HG03045 (cell line): Measurements from ENCODE around the gene LINGO1.

Experiments
- ATAC-seq: cut with Tn5 transposase; IDR thresholded peaks from one replicate; pipeline ENCODE4 v1.9.1; 2021; ENCODE audit warnings: mild to moderate bottlenecking, moderate library complexity; ENCODE audit not compliant: unreplicated experiment

The LINGO1 gene

DNA sequence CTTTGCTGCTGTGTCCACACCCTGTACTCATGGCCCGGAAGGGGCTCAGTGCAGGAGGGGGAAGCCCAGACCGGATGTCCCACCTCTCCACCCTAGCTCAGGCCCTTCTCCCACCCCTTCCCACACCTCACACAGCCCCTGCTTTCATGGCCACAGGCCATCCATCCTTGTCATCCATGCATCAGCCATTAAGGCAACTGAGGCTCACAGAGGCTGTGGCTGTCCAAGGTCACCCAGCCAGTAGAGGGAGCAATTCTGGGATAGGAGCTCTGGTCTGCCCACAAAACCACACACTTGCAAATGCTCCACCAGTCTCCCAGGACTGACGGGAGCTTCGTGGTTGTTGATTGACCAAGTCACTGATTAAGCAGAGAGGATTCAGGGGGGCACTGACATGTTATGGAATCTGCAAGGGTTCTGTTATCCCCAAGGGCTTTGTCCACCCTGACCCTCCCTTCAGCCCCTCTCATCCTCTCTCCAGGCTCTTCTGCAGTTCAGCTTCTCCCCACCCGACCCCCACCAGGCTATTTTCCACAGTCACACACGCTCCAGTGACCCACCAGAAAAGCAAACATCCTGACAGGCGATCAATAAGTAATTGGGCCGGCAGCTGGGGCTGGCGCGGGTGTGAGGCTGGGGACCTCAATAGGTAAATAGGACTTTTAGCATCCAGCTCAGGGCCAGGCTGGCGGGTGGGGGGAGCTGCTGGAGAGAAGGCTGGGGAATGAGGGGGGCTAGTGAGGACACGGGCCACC lies 15.1 kb downstream of the LINGO1 start:
- ATAC-seq = no peak

- ATAC-seq = no peak
Measured at GRCh38 chr15:77616072-77616471, 16.6 kb downstream of the LINGO1 start.

- no peak for ATAC-seq
Measured at GRCh38 chr15:77615472-77615871, 17.2 kb downstream of the LINGO1 start.

GRCh38 chr15:77614251-77614806 lies 18.4 kb downstream of the LINGO1 start:
- no peak for ATAC-seq

DNA sequence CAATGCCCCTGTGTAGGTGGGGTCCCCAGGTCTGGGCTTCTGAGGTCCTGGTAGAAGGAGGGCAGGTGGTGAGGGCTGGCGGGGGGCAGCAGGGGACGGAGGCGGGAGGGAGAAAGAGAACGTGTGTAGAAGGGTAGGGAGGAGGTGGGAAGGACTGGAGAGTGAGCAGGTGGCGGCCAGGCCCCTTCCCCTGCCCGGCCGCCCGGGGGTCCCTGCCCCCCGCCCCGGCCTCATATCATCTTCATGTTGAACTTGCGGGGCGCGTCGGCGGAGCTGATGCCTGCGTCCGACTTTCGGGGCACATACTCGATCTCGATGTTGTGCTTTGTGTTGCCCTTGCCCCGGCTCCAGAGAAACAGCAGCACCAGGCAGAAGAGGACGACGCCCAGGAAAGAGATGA lies 18.9 kb downstream of the LINGO1 start:
- no peak for ATAC-seq

DNA sequence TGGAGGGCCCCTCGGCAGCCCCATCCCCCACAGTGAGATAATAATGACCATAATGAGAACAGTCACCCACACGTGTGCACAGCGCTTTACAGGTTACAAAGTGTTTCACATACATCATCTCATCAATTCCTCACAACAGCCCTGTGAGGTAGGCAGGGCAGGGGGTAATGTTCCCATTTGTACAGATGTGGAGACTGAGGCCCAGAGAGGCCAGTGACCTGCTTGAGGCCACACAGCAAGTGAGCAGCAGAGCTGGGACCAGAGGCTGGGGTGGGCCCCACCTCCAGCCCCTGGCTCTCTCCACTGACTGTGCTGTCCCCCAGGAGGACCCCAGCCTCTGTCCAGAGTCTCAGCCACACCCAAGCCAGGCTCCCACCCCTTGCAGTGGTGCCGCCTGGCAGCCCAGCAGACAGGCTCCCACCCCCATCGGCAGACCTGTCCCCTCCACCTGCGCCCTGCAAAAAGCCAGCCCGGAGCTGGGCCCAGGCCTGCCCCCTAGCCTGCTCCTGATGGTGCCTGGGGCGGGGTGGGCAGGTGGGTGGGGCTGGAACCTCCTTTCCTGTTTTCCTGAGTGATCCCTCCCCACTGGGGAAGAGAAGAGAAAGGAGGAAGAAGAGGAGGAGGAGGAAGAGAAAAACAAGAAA lies 19.6 kb downstream of the LINGO1 start:
- no peak for ATAC-seq

- no peak for ATAC-seq
Measured at GRCh38 chr15:77611767-77612166, 20.9 kb downstream of the LINGO1 start.

GRCh38 chr15:77610731-77611130 lies 22.0 kb downstream of the LINGO1 start:
- ATAC-seq = no peak

DNA sequence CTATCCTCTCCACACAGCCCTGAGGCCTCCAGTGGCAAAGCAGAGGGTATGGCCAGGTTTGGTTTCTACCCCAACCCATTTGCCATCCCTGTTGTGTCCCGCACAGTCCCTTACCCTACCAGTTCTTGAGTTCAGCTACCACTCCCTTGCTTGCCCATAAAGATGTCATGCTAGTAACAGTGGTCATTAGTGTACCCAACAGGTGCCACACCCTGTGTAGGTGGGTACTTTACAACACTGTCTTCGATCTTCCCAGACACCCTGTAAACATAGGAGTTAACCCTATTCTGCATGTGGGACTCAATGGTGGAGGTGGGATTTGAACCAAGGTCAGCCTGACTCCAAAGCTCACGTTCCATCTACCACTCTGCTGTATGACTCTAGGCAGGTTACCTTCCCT lies 23.2 kb downstream of the LINGO1 start:
- no peak for ATAC-seq

GRCh38 chr15:77608774-77609173 lies 23.9 kb downstream of the LINGO1 start:
- no peak for ATAC-seq

DNA sequence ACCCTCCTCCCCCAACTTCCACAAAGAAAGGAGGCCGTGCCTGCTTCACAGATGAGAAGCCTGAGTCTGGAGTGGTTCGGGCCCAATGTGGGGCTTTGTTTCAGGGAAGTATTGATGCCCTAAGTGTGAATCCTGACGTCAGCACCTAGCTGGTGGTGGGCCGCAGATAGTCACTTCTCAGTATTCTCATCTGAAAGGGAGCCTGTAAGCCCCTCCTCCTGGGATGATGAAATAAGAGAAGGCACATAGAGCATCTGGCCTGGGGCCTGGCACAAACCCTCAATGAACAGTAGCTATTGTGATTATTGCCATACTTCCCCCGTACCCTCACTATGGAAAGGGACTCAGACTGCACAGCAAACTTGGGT lies 24.8 kb downstream of the LINGO1 start:
- no peak for ATAC-seq

DNA sequence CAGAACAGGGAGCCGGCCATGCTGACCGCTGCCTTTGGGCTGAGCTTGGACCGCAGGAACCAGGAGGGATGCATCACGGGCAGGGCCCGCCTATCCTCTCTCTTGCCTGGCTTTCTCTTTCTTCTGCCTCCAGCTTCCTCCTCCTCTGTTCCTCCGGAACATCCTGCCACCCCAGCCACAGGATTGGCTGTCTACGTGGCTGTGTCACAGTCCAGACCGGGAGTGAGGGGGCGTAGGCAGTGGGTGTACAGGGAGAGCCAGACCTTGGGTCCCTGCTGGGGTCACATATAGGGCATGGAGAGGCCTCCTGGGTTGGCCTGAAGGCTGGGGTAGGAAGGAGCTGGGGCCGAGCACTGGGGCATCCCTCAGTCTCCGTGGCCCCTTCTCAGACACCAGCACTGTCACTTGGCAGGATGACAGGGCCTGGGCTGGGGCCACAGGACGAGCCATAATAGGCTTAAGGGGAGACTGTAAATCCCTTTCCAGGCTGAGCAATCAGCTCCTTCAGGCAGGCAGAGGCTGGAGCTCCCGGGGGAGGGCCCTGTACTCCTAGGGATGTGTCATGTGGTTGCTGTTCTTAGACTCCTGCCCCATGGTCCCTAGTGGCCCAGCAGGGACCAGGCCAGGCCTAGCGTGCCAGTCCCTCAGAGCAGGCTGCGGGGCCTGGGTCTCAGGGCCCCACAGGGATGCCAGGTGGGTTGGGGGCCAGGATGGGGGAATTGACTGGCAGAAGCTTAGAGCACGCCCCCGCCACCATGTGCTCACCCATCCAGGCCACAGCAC lies 25.4 kb downstream of the LINGO1 start:
- no peak for ATAC-seq

GRCh38 chr15:77606142-77607034 lies 26.3 kb downstream of the LINGO1 start:
- ATAC-seq = no peak

DNA sequence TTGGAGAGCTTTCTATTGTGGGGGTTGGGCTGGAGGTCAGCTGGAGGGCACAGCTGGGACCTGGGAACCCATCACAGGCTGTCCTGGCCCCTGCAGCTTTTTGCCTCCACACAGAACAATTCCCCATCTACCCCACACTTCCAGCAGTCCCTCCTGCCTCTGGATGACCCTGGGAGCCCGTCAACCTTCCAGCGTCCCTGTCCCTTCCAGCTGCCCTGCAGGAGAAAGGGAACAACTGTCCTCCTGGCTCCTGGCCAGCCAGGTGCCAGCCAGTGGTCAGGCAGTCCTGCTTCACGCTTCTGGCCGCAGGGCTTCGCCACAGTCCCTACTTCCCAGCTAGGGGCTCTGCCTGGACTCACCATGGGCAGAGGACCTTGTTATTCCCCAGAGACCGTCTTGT lies 27.2 kb downstream of the LINGO1 start:
- ATAC-seq = no peak

GRCh38 chr15:77604973-77605372 lies 27.7 kb downstream of the LINGO1 start:
- ATAC-seq = no peak

GRCh38 chr15:77603611-77604336 lies 28.9 kb downstream of the LINGO1 start:
- no peak for ATAC-seq

DNA sequence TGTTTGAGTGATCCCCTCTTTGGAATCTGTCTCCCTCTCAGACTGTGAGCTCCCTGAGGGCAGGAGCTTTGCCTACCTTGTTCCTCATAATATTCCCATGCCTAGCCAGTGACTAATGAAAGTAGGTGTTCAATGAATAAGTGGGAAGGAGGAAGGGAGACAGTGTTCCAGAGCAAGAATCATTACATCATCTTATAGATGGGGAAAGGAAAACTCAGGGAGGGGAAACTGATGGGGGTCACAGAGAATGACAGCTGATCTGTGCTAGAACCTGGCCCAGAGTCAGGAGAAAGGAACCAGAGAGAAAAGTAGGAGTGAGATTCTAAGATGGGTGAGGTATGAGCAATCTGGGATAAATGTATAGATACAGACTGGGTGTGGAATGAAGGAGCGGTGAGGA lies 29.9 kb downstream of the LINGO1 start:
- no peak for ATAC-seq

DNA sequence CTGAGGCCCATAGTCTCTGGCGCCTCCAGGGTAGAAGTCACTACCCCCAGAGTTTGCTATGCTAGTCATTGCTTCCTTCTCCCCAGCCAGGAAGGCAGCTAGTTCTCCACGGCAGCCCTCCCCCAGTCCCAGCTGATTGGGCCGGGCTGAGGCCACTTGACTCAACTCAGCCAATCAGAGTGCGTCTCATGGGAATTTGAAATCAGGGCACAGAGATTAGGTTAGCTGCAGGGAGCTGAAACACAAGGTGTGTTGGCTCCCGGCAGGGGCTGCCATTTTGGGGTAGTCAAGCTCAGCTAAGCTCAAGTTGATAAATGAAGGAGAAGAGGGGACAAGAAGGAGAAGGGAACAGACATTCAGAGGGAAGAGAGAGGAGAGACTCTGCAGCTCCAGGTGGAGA lies 32.8 kb downstream of the LINGO1 start:
- ATAC-seq = no peak

- no peak for ATAC-seq
Measured at GRCh38 chr15:77599357-77599756, 33.4 kb downstream of the LINGO1 start.

GRCh38 chr15:77598644-77599043 lies 34.1 kb downstream of the LINGO1 start:
- no peak for ATAC-seq
